Activated naive CD4-positive, alpha-beta T cell treated with anti-CD3 and anti-CD28 coated beads for 36 hours (primary cell): Measurements from ENCODE around the gene XRCC1. TPM values are rescaled to one million over a fixed set of nuclear protein-coding genes. Genes with fewer than 3 reads are reported as not detected.

Experiments
- CTCF ChIA-PET: fragments of 350-600 bp; sonication (Branson Sonifier 250); formaldehyde crosslinking; loops from one replicate; lab custom pipeline; 2021; ENCODE audit warnings: antibody characterized with exemption; lab: Charles Lee
- DNase-seq: peaks from one replicate; pipeline ENCODE4 v3.0.0-alpha.2; 2020
- H3K27ac Mint-ChIP-seq: one replicate; pipeline ENCODE4 v1.8.0; 2021; ENCODE audit warnings: mild to moderate bottlenecking, mixed read lengths
- H3K27me3 Mint-ChIP-seq: one replicate; pipeline ENCODE4 v1.8.0; 2021; ENCODE audit warnings: low read depth, mixed read lengths
- H3K36me3 Mint-ChIP-seq: one replicate; pipeline ENCODE4 v1.8.0; 2021; ENCODE audit warnings: low read depth, mixed read lengths
- H3K4me1 Mint-ChIP-seq: one replicate; pipeline ENCODE4 v1.8.0; 2021; ENCODE audit warnings: low read depth, mixed read lengths
- H3K4me3 Mint-ChIP-seq: one replicate; pipeline ENCODE4 v1.8.0; 2021; ENCODE audit warnings: mild to moderate bottlenecking, moderate library complexity, mixed read lengths
- H3K9me3 Mint-ChIP-seq: one replicate; pipeline ENCODE4 v1.8.0; 2021; ENCODE audit warnings: mixed read lengths
- intact Hi-C: fragments of 100-400 bp; cut with micrococcal nuclease; formaldehyde crosslinking; loops from one replicate; pipeline ENCODE4 v1.15.1; 2023
- total RNA-seq, 2 experiments: library from RNA; stranded (reverse); gene quantifications; one replicate each; pipeline ENCODE4 v1.2.3, GENCODE V29; 2021

Gene XRCC1
- total RNA-seq, result 10 to 100 TPM; 33.7 to 34.5 TPM

- intact Hi-C loops, result loop anchor here (1.0 to 2.0 kb wide), 6 partner anchors 13 to 209 kb away; partner anchors contain the start of genes IRGQ, ZNF428, ZNF575 and ZNF576
- Mint-ChIP-seq H3K4me3 (peak within 1 kb of the TSS; percentile 95), H3K27me3 (no peaks in the 10 kb centered on the region), H3K4me1 (peaks cover 37% of the 10 kb centered on the region), H3K9me3 (no peaks in the 10 kb centered on the region), H3K36me3 (peaks cover 14% of the 10 kb centered on the region), H3K27ac (peak within 1 kb of the TSS; percentile 94)
- peak; percentile 99 for DNase-seq
- CTCF ChIA-PET, result interaction anchor here (0.6 to 3.1 kb wide), 6 partner anchors 10 to 113 kb away, joined by 3 to 29 read pairs (median 6); no protein-coding TSS in a partner anchor
Measured at GRCh38 chr19:43575156-43575950, at the start of gene XRCC1, which contains the start of gene PINLYP. XRCC1 (minus strand) TSS chr19:43575527; CDS start chr19:43575458, 69 bp downstream. PINLYP (plus strand) TSS chr19:43575801; CDS start chr19:43577192, 1,391 bp downstream.

- H3K4me1 Mint-ChIP-seq, result peaks cover 27% of the 10 kb centered on the region
- H3K4me3 Mint-ChIP-seq, result no peak overlapping the region
- H3K9me3 Mint-ChIP-seq, result no peaks in the 10 kb centered on the region
- H3K27ac Mint-ChIP-seq, result no peak overlapping the region
- DNase-seq, result peak; percentile 96
- H3K36me3 Mint-ChIP-seq, result no peaks in the 10 kb centered on the region
- H3K27me3 Mint-ChIP-seq, result peaks cover 17% of the 10 kb centered on the region
- intact Hi-C loops, result loop anchor here (10.0 kb wide), 1 partner anchor 180 kb away; no protein-coding TSS in a partner anchor
- CTCF ChIA-PET, result interaction anchor here (0.6 kb wide), 1 partner anchor 36 kb away, joined by 3 read pairs; no protein-coding TSS in a partner anchor
Measured at GRCh38 chr19:43624933-43625332, 49.6 kb upstream of the XRCC1 start.

GRCh38 chr19:43623889-43624670 lies 48.8 kb upstream of the XRCC1 start:
- CTCF ChIA-PET, result interaction anchor here (1.1 kb wide), 1 partner anchor 121 kb away, joined by 3 read pairs; no protein-coding TSS in a partner anchor
- Mint-ChIP-seq H3K4me1 (peaks cover 28% of the 10 kb centered on the region), H3K27me3 (peaks cover 17% of the 10 kb centered on the region), H3K9me3 (no peaks in the 10 kb centered on the region), H3K27ac (no peak overlapping the region), H3K4me3 (no peak overlapping the region), H3K36me3 (no peaks in the 10 kb centered on the region)
- DNase-seq, result no peak
- intact Hi-C loops, result loop anchor here (10.0 kb wide), 1 partner anchor 179 kb away; no protein-coding TSS in a partner anchor

- CTCF ChIA-PET, result interaction anchor here (1.1 kb wide), 1 partner anchor 122 kb away, joined by 3 read pairs; no protein-coding TSS in a partner anchor
- peaks cover 30% of the 10 kb centered on the region for H3K4me1 Mint-ChIP-seq
- peaks cover 16% of the 10 kb centered on the region for H3K27me3 Mint-ChIP-seq
- no peaks in the 10 kb centered on the region for H3K36me3 Mint-ChIP-seq
- no peaks in the 10 kb centered on the region for H3K9me3 Mint-ChIP-seq
- H3K27ac Mint-ChIP-seq, result no peak overlapping the region
- H3K4me3 Mint-ChIP-seq, result no peak overlapping the region
- intact Hi-C loops, result loop anchor here (10.0 kb wide), 1 partner anchor 178 kb away; no protein-coding TSS in a partner anchor
- DNase-seq, result no peak
Measured at GRCh38 chr19:43622956-43623355, 47.6 kb upstream of the XRCC1 start.

- no peak for DNase-seq
- Mint-ChIP-seq H3K36me3 (no peaks in the 10 kb centered on the region), H3K9me3 (no peaks in the 10 kb centered on the region), H3K27me3 (peaks cover 9% of the 10 kb centered on the region), H3K27ac (no peak overlapping the region), H3K4me3 (no peak overlapping the region), H3K4me1 (peaks cover 31% of the 10 kb centered on the region)
- CTCF ChIA-PET, result interaction anchor here (0.6 to 1.0 kb wide), 2 partner anchors 17 to 102 kb away, joined by 3 read pairs; no protein-coding TSS in a partner anchor
- intact Hi-C loops, result loop anchor here (10.0 kb wide), 1 partner anchor 177 kb away; no protein-coding TSS in a partner anchor
Measured at GRCh38 chr19:43622070-43622469, 46.7 kb upstream of the XRCC1 start.

GRCh38 chr19:43620061-43621001 lies 45.0 kb upstream of the XRCC1 start:
- H3K27ac Mint-ChIP-seq, result peak overlapping the region; percentile 96
- H3K36me3 Mint-ChIP-seq, result no peaks in the 10 kb centered on the region
- intact Hi-C loops, result loop anchor here (10.0 kb wide), 1 partner anchor 176 kb away; no protein-coding TSS in a partner anchor
- CTCF ChIA-PET, result interaction anchor here (0.6 kb wide), 1 partner anchor 186 kb away, joined by 3 read pairs; no protein-coding TSS in a partner anchor
- no peak for DNase-seq
- peaks cover 26% of the 10 kb centered on the region for H3K4me1 Mint-ChIP-seq
- no peaks in the 10 kb centered on the region for H3K9me3 Mint-ChIP-seq
- no peaks in the 10 kb centered on the region for H3K27me3 Mint-ChIP-seq
- H3K4me3 Mint-ChIP-seq, result peak overlapping the region; percentile 94

GRCh38 chr19:43619262-43620060 lies 44.1 kb upstream of the XRCC1 start, which contains the start of gene ZNF428:
ZNF428 (minus strand) TSS chr19:43619629; CDS start chr19:43614304, 5,325 bp downstream.
- peak; percentile 90 for DNase-seq
- H3K4me1 Mint-ChIP-seq, result peaks cover 19% of the 10 kb centered on the region
- no peaks in the 10 kb centered on the region for H3K27me3 Mint-ChIP-seq
- no peaks in the 10 kb centered on the region for H3K36me3 Mint-ChIP-seq
- intact Hi-C loops, result loop anchor here (1.0 to 10.0 kb wide), 5 partner anchors 23 to 175 kb away; partner anchors contain the start of genes IRGQ, PINLYP, SMG9 and XRCC1
- no peaks in the 10 kb centered on the region for H3K9me3 Mint-ChIP-seq
- CTCF ChIA-PET, result no interaction called here
- peak within 1 kb of the TSS; percentile 96 for H3K27ac Mint-ChIP-seq
- H3K4me3 Mint-ChIP-seq, result peak within 1 kb of the TSS; percentile 94

- H3K4me1 Mint-ChIP-seq, result peaks cover 17% of the 10 kb centered on the region
- CTCF ChIA-PET, result interaction anchor here (0.7 kb wide), 1 partner anchor 63 kb away, joined by 3 read pairs; no protein-coding TSS in a partner anchor
- H3K27me3 Mint-ChIP-seq, result no peaks in the 10 kb centered on the region
- no peaks in the 10 kb centered on the region for H3K36me3 Mint-ChIP-seq
- H3K9me3 Mint-ChIP-seq, result no peaks in the 10 kb centered on the region
- H3K27ac Mint-ChIP-seq, result peak overlapping the region; percentile 96
- peak; percentile 75 for DNase-seq
- peak overlapping the region; percentile 94 for H3K4me3 Mint-ChIP-seq
- intact Hi-C loops, result loop anchor here (1.0 kb wide), 4 partner anchors 23 to 135 kb away; partner anchors contain the start of genes IRGQ, PINLYP, SMG9 and XRCC1
Measured at GRCh38 chr19:43618921-43619261, 43.6 kb upstream of the XRCC1 start.

GRCh38 chr19:43616954-43617353 lies 41.6 kb upstream of the XRCC1 start:
- H3K27ac Mint-ChIP-seq, result no peak overlapping the region
- intact Hi-C loops, result no loop called here
- no peaks in the 10 kb centered on the region for H3K27me3 Mint-ChIP-seq
- DNase-seq, result no peak
- H3K4me1 Mint-ChIP-seq, result peaks cover 19% of the 10 kb centered on the region
- peaks cover 2% of the 10 kb centered on the region for H3K36me3 Mint-ChIP-seq
- H3K4me3 Mint-ChIP-seq, result no peak overlapping the region
- H3K9me3 Mint-ChIP-seq, result no peaks in the 10 kb centered on the region
- CTCF ChIA-PET, result interaction anchor here (0.6 to 0.9 kb wide), 2 partner anchors 13 to 91 kb away, joined by 3 to 4 read pairs; no protein-coding TSS in a partner anchor

GRCh38 chr19:43616306-43616705 lies 41.0 kb upstream of the XRCC1 start:
- Mint-ChIP-seq H3K4me3 (no peak overlapping the region), H3K27ac (no peak overlapping the region), H3K36me3 (peaks cover 5% of the 10 kb centered on the region), H3K9me3 (no peaks in the 10 kb centered on the region), H3K4me1 (peaks cover 21% of the 10 kb centered on the region), H3K27me3 (no peaks in the 10 kb centered on the region)
- DNase-seq, result no peak
- CTCF ChIA-PET, result interaction anchor here (0.9 kb wide), 1 partner anchor 90 kb away, joined by 3 read pairs; no protein-coding TSS in a partner anchor
- intact Hi-C loops, result no loop called here
